CD1c-positive myeloid dendritic cell (primary cell): ENCODE results near the gene FKBP6.
"Not testable (repeated sequence)": the region's sequence is repeated elsewhere in the genome, so short reads cannot be mapped to it uniquely, and the experiment has no call there.

Source experiments
- DNase-seq: peaks from one replicate; pipeline ENCODE4 v3.0.0-alpha.2; 2016; ENCODE audit errors: extremely low spot score

The FKBP6 gene

DNA sequence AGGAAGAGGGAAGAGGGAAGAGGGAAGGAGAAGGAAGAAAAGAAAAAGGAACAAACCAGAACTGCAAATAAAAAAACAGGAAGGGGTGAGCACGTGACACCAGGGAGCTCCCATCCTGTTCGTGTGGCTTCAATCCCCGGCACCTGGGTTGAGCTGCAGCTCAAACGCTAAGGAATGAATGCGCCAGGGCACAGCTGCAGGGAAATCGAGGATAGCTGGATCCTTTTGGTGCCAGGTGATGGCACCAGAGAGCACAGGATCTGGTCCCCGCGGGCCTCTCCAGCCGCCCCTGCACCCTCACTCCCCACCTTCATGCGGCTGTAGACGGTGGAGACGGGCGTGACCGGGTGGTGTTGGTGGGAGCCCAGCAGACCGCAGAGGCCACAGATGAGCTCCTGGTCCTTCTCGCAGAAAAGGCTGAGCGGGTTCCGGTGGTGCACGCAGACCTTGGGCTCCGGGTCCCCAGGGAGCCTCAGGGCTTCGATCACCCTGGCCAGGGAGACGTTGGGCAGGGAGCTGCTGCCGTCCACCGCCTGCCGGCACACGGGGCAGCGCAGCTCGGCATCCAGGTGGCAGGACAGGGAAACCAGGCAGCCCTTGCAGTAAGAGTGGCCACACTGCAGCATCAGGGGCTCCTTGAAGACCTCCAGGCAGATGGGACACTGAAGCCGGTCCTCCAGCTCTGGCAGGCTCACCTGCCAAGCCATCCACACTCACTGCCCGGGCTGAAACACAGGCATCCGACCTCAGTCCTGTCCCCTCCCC is 3.7 kb upstream of the FKBP6 start:
- DNase-seq: peak; percentile 41

DNA sequence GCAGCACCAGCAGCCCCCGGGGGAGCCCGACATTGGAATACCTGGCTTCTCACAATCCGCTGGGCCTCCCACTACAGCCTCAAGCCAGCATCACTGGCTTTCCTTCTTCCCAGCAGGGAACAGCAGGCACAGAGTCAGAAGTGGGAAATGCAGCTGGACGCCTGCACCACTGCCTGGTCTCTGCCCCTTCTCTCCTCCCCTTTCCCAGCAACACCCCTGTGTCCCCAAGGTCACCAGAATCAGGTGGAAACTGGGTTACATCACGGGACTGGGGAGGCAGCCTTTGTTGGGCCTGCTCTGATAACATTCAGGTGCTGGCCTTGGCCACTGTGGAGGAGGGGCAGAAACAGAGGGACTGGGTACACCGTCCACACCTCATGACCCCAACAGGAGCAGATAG is 2.5 kb upstream of the FKBP6 start:
- DNase-seq: not testable (repeated sequence)

DNA sequence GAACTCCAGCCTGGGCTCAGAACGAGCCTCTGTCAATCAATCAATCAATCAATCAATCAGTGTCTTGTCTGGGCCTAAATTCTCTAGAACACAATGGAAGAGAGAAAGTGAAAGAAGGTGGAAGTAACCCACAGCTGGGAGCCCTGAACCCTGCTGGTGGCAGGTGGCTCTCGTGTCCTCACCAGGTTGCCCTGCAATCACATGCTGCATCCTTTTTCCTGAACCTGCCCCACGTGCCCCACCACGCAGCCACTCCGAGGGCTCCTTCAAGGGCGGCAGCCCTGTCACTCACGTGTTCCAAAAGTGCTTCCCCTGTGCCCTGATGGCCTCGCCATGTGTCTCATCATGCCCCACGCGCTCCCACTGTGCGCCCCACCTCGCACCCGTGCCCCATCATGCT is 512 bp upstream of the FKBP6 start:
- DNase-seq: not testable (repeated sequence)

DNA sequence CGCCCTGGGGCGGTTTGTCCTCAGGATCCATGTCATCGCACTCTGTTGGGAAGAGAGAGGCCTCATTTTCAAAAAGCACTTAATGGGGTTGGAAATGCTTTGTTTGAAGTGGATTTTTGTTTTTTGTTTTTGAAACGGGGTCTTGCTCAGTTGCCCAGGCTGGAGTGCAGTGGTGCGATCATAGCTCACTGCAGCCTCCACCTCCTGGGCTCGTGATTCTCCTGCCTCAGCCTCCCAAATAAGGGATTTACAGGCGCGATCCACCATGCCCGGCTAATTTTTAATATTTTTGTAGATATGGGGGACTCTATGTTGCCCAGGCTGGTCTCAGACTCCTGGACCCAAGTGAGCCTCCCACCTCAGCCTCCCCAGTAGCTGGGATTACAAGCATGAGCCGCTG is 735 bp downstream of the FKBP6 start:
- no peak for DNase-seq

DNA sequence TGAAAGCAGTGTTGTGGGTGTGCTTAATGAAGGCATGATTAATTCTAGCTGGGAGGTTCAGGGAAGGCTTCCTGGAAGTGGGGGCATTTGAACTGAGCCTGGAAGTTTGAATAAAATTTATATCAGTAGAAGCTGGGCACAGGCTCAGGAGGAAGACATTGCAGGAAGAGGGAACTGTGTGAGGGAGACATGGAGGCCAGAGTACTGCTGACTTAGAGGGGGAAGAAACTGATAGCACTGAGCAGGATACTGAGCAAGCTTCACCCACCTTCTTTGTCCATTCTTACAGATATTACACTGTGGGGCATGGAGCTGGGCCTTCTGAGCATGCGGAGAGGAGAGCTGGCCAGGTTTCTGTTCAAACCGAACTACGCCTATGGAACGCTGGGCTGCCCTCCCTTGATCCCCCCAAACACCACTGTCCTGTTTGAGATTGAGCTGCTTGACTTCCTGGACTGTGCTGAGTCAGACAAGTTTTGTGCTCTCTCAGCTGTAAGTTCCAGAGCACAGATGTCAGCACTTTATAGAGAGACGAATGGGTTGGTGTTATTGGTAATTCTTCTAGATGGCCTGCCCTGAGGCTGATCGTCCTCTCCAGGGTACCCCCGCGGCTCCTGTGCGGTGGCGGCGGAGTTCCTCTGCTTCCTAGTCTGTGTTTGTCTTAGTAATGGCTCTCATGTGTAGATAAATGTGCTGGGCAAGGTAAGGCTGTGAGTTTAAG is 2.1 kb downstream of the FKBP6 start:
- no peak for DNase-seq

DNA sequence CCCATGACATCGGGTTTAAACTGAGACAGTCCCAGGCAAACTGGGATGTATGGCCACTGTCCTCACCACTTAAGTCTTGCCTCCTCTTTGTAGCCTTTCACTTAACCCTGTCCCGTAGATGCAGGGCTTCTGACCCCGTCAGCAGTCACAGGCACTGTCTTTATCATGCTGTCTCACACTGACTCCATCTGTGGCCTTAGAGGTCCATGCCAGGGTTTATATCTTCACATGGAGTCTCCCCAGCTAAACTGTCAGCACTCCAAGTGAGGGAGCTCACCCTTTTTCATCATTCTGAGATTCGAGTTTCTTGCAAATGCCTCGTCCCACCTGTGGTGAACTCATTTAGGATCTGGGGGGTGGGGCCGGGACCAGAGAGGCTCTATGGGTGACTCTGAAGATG is 2.8 kb downstream of the FKBP6 start:
- DNase-seq: no peak

DNA sequence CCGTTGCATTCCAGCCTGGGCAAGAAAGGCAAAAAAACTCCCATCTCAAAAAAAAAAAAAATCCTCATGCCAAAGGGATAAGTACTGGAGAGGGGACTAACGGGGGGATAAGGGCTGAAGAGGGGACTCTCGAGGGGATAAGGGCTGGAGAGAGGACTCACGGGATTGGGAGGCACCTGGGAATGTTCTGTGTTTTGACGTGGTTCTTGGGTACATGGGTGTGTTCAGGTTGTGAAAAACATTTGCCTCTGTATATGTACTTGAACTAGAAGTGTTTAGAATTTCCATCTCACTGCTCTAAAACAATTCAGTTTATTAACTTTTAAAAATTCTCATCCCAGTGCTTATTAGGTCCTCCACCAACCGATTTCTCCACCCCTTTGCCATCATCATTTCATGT is 4.5 kb downstream of the FKBP6 start:
- no peak for DNase-seq

DNA sequence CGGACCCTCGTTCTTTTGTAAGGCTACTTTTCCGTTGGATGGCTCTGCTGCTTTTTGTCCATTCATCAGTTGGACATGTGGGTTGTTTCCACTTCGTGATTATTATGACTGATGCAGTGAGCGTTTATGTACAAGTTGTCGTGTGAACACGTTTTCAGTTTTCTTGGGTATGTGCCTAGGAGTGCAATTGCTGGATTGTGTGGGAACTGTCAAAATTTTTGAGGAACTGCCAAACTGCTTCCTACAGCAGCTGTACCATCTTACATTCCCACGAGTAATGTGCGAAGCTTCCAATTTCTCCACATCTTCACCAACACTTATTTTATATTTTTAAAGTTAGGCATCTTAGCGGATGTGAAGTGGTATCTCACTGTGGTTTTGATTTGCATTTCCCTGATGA is 10.4 kb downstream of the FKBP6 start:
- no peak for DNase-seq

DNA sequence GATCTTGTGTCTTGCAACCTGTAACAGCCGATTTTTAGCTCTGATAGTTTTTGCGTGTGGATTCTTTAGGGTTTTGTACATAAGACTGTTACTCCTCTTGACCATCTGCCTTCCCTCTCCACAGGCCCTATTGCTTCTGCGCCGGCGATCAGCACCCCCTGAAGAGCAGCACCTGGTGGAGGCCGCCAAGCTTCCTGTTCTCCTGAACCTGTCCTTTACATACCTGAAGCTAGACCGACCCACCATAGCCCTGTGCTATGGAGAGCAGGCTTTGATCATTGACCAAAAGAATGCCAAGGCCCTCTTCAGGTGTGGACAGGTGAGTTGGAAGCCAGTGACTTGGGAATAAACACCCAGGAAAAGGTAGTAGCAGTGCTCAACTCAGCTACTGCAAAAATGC is 12.6 kb downstream of the FKBP6 start:
- DNase-seq: no peak

DNA sequence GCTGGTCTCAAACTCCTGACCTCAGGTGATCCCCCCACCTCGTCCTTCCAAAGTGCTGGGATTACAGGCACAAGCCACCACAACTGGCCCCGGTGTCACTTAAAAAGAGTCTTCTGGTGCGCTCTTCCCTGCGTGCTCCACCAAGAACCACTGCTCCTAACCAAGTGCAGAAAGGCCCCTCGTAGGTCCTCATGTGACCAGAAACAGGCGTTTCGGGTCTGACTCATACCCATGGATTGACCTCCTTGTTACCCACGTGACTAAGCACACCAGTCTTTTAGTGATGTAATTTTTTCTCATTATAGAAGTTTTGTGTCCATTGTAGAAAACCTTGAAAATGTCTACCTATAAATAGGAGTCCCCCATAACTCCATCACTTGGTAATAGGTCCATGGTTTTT is 13.9 kb downstream of the FKBP6 start:
- peak; percentile 42 for DNase-seq

DNA sequence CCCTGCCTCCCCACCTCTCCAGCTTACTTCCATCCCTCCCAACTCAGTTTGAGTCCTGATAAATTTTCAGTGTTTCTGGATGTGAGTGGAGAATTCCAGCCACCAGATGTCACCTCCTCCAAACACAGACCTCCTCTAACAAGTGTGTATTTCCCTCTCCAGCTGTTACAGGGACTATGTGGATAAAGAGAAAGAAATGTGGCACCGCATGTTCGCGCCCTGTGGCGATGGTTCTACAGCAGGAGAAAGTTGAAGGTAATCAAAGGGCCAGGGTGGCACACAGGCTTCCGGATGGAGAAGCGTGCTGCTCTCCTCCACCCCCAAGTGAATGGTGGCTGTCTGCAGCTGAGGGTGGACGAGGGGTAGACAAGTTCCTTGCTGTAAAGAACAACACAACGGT is 14.7 kb downstream of the FKBP6 start:
- DNase-seq: no peak

DNA sequence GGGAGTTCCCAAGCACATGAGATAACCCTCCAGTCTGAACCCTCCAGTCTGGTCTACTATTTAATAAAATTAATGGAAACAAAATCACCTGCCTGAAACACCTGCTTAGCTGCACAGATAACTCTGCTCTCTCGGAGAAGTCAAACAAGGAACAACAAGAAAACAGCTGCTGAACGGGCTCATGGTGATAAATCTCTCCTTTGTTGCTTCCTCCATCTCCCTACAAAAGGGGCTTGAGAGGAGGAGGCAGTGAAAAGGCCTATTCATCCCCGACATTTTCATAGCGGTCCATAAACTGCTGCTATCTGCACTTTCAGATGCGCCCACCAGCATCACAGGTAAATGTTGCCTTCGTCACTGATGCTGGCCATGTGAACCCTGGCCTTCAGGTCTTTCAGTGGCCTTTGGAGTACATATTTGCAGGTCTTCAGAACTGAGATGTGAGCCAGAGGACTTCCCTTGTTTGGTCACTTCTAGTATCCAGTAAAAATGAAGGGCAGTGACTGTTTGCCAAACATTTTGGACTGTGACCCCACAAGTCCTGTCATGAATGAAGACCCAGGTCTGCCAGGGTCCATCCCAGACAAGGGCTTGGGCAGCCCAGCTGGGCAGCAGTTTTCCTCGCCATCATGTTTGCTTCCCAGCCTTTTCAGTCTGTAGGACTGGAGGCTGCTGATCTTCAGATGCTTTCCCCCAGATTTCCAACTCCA is 15.9 kb downstream of the FKBP6 start:
- no peak for DNase-seq

DNA sequence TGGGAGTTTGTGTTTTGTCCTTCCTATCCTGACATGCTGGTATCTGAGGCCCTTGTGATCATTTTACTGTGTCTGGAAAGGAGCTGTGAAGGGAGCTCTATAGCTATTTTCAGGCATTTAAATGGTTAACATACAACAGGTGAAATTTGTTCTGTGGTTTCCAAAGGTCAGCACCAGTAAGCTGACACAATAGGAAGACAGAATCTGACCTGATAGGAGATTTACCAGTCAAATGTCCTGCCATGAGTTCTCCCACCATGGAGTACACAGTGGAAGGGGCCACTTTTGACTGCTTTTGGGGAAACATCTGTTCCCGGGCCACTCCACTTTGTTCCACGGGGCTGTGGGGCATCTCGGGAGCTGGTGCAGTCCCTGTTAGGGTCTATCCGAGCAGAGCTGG is 17.6 kb downstream of the FKBP6 start:
- no peak for DNase-seq

DNA sequence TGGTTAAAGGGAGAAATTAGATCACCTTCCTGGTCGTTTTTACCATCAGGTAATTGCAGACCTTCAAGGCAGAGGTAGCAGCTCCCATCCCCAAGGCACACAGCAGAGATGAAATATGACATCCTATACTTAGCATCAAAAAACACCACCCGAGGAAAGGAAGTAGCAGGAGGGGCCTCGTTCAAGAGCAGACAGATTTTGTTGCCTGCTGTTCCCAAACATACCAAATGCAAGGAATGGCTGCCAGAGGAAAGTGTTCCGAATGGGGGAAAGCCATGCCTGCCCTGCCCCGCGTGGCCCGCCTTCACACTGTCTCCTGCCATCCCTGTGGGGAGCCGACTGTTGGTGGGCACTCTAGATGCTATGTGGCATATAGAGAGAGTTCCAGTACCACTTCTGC is 18.0 kb downstream of the FKBP6 start:
- no peak for DNase-seq

DNA sequence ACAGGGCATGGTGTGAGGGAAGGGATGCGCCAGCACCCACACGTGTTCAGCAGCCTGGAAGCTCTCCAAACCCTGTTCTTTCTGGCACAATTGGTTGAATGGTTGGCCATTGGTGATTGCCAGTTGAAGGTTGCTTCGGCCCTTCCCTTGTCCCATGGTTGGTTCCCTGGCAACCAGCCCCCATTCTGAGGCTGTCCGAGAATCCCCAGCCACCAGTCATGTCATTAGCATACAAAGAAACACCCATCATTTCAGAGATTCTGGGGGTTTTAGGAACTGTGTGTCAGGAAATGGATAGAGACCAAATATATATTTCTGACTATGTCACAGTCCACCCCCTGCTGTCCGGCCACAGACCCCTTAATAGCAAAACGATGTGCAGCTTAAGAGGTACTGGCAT is 21.8 kb downstream of the FKBP6 start:
- DNase-seq: no peak

DNA sequence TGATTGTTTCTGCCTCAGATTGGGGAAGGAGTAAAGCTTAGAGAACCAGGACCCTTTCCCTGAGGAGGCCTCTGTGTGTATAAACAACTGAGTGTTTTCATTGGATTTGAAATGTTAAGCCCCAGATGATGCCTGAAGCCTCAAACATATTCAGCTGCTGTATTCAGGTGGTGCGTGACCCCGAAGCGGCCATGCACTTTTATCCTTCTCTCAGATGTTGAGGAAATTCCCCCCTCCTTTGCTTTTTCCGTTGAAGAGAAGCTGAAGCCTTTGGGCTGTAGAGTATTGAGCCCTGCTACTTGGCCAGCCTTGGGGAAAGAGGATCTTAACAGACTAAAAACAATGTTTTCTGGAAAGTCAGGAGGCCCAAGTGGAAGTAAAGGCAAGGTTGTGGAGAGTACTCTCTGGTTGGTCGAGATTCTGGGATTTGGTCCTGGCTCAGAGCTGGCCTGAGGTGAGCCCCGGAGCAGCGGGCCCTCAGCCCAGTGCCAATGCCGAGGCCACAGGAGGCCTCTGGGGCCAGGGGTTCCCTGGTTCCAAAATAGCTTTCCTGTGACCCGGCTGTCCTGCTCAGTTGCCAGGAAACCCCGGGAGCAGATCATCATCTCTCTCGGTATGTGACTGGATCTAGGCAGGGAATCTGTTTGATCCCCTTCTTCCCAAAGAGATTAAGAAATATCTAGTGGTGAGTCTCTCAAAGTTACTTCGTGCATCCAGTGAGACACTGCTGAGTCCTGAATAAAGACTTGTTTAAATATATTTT is 22.5 kb downstream of the FKBP6 start:
- DNase-seq: no peak

DNA sequence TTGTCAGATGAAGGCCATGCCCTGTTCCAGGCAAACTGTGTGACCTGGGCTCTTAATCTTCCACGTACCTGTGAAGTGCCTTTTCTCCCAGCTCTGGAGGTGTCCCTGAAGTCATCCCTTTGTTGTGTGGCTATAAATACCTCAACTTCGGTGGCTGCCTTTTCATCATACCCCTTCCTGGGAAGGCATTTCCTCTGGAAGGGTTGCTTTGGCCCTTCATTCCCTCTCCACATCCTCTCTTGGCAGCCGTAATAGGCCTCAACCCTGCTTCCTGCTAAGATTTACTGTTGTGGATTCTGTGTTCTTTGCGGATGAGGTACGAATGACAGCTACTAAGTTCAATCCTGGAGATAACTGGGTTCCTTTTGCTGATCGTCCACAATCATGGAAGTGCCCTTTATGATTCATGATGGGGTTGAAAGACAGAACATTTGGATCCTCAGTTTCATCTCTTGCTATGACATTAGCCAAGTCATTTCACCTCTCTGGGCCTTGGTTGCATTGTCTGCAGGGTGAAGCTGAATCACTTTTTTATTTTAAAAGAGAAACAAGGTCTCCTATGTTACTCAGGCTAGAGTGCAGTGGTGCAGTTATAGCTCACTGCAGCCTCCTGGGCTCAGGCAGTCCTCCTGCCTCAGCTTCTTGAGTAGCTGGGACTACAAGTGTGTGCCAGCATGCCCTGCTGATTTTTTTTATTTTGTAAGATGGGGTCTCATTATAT is 23.6 kb downstream of the FKBP6 start:
- no peak for DNase-seq

DNA sequence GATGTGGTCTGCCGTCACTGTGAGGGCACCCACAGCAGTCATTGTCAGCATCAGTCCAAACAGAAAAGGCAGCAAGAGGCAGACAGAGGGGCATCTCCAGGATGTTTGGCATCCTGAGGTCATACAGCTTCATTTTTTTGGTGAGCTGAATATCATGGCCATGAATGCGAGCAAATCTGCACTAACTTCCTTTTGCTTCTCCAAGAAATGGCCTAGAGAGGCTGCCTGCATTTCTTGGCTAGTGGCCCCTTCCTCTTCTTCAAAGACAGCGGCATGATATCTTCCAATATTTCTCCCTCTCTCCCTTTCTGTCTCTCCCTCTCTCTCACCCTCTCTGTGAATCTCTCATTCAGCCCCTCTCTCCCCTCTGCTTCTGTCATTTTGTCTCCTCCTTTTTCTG is 24.8 kb downstream of the FKBP6 start:
- no peak for DNase-seq

DNA sequence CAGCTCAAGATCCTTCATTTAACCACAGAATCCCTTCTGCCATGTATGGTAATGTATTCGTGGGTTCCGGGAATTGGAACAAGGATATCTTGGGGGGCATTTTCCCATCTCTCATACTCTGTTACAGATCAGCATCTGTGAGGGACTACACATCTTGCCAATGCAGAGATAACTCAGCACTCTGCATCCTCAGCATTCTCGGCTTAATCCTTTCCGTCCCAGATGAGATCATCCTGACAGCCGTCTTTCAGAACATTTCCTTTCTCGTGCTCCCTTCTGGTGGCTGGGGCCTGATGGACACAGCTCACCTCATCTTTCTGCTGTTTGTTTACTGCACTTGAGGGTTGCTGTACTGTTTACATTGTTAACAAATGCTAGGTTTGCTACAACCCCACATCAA is 25.3 kb downstream of the FKBP6 start:
- no peak for DNase-seq

DNA sequence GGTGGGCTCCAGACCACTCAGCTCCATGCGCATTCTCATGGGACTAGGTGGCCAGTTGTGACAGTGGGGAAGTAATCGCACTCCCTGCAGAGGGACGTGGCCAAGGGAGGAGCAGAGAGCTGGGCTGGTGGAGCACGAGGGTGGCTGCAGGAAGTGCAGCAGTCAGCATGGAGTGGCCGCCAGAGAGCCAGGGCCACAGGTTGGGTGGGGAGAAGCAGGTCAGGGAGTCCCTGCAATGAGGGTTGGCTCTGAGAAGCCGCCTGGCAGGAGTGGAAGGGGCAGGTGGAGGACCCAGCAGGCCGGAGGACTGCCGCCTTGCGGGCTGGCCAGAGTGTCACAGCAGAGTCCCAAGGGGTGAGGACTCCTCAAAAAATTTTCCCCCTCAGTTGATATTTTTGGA is 26.2 kb downstream of the FKBP6 start:
- no peak for DNase-seq

DNA sequence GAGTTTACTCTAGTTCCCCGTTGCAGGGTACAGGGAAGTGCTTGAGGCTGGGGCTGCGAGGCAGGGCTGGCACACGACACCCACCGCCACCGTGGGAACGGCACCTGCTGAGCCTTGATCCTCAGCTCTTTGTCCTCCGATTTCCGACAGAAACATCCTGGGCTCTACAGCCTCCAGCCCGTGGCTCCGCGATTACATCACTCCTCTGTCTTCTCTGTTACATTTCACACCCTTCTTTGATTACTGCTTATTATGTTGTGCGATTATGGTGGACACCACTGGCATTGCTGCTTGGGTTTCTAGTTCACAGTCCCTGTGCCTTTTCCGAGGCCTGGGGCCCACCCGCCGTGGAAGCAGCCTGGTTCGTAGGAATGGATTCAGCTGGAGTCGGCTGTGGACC is 26.9 kb downstream of the FKBP6 start:
- no peak for DNase-seq

DNA sequence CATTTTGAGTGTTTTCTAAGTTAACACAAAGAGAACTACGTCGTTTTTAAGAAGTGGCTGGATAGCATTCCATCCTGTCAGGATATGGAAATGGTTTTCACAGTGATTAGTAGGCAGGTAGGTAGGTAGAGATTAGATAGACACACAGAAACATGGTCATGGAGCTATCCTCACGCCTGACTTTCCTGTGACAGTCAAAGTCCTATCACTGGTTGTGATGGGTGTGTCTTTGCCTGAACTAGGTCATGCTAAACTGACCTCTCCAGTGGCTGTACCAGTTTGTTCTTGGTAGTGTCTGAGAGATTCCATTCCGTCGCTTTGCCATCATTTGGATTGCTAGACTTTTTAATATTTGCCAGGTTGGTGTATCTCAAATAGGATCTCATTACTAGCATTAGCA is 28.2 kb downstream of the FKBP6 start:
- no peak for DNase-seq
